ENCODE measurements around the gene EIPR1.

Gene EIPR1

DNA sequence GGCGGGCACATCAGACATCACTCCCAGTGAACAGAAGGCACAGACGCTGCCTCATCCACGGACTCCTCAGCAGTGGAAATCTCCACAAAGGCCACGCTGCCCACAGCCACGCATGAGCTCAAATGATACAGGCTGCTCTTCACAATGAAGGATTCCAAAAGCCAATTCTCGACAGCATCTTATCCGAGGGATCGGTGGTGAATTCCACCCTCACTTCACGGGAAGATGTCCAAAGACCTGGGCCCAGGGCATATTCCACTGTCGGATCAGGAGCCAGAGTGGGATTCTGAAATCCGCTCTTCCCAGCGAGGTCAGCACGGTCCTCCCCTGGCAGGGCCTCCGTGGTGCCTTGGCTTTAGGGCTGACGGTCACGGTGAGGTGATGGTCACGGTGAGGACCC is 55.8 kb downstream of the EIPR1 start:
- DNase-seq: no peak

GRCh38 chr2:3320910-3321605 is 56.6 kb downstream of the EIPR1 start:
- no peak for DNase-seq

DNA sequence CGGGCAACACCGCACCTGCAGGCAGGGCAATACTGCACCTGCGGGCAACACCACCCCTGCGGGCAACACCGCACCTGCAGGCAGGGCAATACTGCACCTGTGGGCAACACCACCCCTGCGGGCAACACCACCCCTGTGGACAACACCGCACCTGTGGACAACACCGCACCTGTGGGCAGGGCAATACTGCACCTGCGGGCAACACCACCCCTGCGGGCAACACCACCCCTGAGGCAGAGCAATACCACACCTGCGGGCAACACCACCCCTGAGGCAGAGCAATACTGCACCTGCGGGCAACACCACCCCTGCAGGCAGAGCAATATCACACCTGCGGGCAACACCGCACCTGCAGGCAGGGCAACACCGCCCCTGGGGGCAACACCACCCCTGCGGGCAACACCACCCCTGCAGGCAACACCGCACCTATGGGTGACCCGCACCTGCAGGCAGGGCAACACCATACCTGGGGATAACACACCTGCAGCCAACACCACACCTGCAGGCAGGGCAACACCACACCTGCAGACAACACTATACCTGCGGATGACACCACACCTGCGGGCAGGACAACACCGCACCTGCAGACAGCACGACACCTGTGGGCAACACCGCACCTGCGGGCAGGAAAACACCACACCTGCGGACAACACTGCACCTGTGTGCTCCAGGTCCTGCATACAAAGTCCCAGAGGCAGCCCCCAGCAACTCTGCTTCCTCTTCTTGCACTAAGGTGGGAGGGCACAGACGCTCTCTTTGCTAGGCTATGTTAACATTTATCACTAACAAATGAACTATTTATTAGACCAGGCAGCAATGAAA is 57.7 kb downstream of the EIPR1 start:
- no peak for DNase-seq

DNA sequence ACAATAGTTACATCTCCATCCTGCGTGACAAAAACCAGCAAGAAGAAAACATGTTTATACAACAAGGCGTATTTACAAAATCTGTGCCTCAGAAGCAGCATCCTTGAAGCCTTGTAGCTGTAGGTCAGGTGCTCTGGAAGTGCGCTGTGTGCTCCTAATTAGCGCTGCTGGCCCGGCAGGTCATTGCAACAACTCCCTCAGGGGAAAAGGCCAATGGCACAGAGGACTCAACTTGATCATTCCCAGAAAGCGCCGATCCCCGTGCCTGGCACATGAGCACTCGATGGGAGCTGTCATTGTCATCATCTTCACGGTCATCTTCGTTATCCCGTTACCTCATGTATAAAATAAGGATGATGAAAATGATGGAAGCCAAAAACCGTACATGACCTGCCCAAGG is 58.5 kb downstream of the EIPR1 start:
- no peak for DNase-seq

GRCh38 chr2:3317871-3318590 is 59.6 kb downstream of the EIPR1 start:
- no peak for DNase-seq

DNA sequence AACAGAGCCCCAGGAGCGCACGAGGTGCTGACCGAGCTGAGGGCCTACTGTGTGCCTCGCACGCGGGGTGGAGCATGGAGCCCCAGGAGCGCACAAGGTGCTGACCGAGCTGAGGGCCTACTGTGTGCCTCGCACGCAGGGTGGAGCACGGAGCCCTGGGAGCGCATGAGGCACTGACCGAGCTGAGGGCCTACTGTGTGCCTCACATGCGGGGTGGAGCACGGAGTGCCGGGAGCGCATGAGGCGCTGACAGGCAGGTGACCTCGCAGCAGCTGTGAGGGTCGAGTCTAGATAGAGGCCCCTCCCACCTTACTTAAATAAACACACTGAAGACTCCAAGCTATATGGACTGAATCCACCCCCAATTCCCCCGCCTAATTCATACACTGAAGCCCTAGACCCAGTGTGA is 60.3 kb downstream of the EIPR1 start:
- DNase-seq: no peak

GRCh38 chr2:3316456-3317276 is 61.0 kb downstream of the EIPR1 start:
- no peak for DNase-seq

GRCh38 chr2:3314626-3315025 is 63.0 kb downstream of the EIPR1 start:
- no peak for DNase-seq

DNA sequence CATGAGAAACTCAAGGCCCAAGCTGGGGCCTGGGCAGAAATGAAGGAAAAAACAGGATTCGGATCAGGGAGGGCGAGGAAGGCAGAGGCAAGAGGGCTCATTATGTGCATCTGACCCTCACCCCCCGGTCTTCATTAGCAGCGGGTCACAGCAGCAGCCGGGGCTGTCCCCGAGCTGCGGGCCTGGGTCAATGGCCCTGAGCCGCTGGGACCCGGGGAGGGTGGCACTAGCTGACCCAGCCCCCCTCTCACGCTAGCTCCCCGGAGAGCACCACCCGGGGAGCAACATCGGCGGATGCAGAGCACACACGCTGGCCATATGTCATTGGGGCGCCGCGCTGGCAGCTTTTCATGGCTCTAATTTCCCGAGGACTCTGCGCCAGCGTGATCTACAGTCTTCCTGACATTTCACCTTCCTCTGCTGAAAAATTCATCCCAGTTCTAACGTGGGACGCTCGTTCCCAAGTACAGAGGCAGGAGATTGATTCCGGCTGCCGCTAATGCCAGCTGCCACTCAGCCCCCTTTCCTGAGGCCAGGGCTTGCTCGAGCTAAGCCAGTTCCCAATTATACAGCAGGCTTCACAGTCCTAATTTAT is 63.7 kb downstream of the EIPR1 start:
- DNase-seq: peak; percentile 13

- no peak for DNase-seq
Observed at GRCh38 chr2:3312576-3313345, 64.9 kb downstream of the EIPR1 start.

DNA sequence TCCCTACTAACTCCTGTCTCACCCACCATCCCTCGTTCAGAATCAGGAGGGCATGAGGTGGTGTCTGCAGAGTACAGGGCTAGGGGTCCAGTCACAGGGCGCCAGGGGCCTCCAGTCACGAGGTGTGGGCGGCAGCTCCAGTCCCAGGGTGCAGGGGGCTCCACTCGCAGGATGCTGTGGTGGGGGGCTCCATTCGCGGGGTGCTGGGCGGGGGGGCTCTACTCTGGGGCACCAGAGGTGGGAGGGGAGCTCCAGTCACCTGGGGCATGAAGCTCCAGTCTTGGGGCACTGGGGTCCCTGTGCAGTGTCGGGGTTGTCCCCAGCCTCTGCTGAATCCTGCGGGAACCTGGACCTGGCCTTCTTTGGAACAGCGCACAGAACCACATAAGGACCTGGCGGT is 66.0 kb downstream of the EIPR1 start:
- DNase-seq: no peak

DNA sequence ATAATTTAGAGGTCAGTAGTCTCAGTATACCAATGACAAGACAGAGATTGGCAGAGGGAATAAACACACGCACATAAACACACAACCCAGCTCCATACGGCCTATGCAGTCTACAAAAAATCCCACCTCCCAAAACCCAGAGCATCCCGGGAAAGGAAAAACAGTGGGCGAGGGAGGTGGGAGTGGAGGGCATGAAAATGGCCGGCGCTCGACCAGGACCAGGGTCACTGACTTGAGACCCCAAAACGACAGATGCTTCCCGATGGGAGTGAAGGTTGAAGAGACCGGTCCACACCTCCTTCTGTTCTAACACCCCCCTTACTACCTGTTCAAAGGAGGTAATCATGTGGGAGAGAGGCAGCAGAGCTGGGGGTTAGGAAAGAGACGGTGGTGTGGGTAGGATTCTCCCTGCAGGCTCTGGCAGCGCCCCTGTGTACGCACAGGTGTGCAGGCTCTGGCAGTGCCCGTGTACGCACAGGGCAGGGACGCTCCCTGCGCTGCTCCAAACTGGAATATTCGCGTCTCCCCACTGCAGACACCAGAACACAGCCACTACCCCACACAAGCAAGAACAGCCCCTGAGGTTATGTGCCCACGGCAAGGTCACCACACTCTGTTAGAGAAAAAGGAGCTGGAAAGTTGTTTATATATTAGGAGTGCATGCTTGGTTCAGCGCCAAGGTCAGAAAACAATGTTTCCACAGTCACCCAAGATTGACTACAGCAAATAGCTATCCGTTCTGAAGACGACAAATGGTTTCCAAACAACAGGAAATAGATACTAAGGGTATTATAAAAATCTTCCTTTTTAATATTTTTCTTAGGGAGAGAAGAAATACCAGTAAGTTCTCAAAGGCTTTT is 67.9 kb downstream of the EIPR1 start:
- no peak for DNase-seq

- DNase-seq: no peak
Observed at GRCh38 chr2:3307901-3308300, 69.7 kb downstream of the EIPR1 start.

- no peak for DNase-seq
Observed at GRCh38 chr2:3307236-3307635, 70.4 kb downstream of the EIPR1 start.

DNA sequence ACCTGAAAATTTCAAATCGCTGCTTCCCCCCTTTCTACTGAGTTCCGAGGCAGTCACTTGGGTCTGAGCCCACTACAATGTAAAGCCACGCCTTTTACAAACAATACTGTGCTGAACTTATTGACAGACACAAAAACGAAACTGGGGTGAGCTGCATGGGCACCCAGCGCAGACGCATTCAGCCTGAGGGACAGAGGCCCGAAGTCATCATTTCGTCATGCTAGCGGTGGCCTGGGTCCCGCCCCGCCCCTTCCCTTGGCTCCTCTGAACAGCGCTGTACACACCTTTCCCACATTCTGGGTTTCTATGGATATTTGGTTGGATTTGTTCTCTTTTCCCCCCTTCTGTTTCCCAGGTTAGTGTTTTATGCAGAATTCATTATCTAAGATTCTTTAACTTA is 71.7 kb downstream of the EIPR1 start:
- DNase-seq: no peak

DNA sequence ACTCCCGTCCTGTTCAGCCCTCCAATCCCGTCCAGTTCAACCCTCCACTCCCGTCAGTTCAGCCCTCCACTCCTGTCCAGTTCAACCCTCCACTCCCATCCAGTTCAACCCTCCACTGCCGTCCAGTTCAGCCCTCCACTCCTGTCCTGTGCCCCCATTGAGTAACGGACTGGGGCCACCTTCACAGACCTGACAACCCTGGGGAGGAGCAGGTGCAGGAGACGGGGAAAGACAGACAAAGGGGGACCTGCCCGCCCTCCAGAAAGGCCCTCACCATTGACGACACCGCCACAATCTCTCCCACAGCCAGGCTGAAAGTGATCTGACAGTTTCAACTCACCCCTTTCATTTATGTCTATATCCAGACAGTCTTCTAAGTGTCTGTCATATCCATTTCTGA is 72.2 kb downstream of the EIPR1 start:
- no peak for DNase-seq

GRCh38 chr2:3303583-3304406 is 73.8 kb downstream of the EIPR1 start:
- DNase-seq: peak; percentile 69

DNA sequence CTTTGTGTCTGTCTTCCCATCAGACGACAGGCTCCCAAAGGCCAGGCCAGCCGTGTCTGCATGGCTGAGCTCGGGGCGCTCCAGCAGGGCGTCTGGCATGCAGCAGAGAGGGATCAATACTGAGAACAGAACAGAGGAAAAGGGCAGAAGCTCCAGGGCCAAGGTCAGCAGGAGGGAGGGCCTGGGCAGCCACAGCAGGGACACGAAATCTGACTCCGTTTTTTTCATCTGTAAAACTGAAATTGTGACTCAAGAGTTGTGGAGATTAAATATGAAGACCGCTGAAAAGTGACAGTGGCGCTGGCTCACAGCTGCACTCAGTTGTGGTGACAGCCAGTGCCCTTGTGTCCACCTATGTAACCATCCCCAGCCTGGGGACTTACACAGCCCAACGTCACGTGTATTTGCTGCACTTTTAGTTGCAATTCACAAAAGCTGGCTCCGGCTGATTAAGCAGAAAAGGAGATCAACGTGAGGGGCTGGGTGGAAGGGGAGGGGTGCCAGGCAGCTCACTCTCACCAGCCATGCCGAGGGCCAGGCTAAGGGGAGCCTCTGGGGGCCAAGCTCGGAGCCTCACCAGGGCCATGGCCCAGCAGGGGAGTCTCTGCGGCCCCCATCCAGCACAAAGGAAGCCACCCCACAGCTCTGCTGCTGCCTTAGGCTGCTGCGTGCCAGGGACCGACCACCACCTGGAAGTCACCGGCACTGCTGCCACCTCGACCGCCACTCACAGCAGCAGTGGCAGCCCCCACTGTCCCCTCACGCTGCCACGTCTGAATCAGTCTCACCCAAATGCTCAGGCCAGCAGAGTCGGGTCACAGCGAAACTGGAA is 74.7 kb downstream of the EIPR1 start:
- no peak for DNase-seq

GRCh38 chr2:3302421-3302750 is 75.2 kb downstream of the EIPR1 start:
- DNase-seq: no peak

Data from fibroblast of skin of right quadriceps (primary cell).